H54 (cell line): ENCODE data around the gene STING1.
"Not testable (repeated sequence)": the region's sequence is repeated elsewhere in the genome, so short reads cannot be mapped to it uniquely, and the experiment has no call there.

Experiments used
- DNase-seq: peaks from one replicate; pipeline ENCODE4 v3.0.0; 2011; ENCODE audit warnings: low spot score, mixed read lengths; ENCODE audit not compliant: insufficient read length
- FAIRE-seq: peaks from 3 replicates; lab custom pipeline; 2011; peaks lifted over from hg19 to GRCh38; lab: Jason Lieb, UNC
- POLR2A ChIP-seq: IDR thresholded peaks from 2 replicates; pipeline ENCODE4 v1.6.1; 2011; ENCODE audit warnings: low read depth, mild to moderate bottlenecking, low read length

Gene STING1

GRCh38 chr5:139514486-139514856 lies 31.9 kb upstream of the STING1 start:
- TF ChIP-seq POLR2A = no peak
- DNase-seq (no peak), FAIRE-seq (no peak)

- TF ChIP-seq POLR2A = no peak
- no peak for DNase-seq
- no peak for FAIRE-seq
Observed at GRCh38 chr5:139513852-139514485, 31.4 kb upstream of the STING1 start.

GRCh38 chr5:139513434-139513833 lies 30.9 kb upstream of the STING1 start:
- FAIRE-seq = not testable (repeated sequence)
- peak; percentile 51 for DNase-seq

- TF ChIP-seq POLR2A = no peak
- no peak for DNase-seq
- FAIRE-seq = no peak
Observed at GRCh38 chr5:139512786-139513390, 30.3 kb upstream of the STING1 start.

GRCh38 chr5:139504722-139505121 lies 22.2 kb upstream of the STING1 start:
- FAIRE-seq, DNase-seq: not testable (repeated sequence)

GRCh38 chr5:139503879-139504278 lies 21.3 kb upstream of the STING1 start:
- not testable (repeated sequence) for DNase-seq, FAIRE-seq

- DNase-seq, FAIRE-seq: not testable (repeated sequence)
Observed at GRCh38 chr5:139503036-139503817, 20.7 kb upstream of the STING1 start.

- DNase-seq (no peak), FAIRE-seq (no peak)
- TF ChIP-seq POLR2A = no peak
Observed at GRCh38 chr5:139501381-139501780, 18.8 kb upstream of the STING1 start.

- DNase-seq (no peak), FAIRE-seq (peak; percentile 23)
- TF ChIP-seq POLR2A = no peak
Observed at GRCh38 chr5:139495638-139496435, 13.3 kb upstream of the STING1 start.

GRCh38 chr5:139494832-139495231 lies 12.3 kb upstream of the STING1 start:
- TF ChIP-seq POLR2A = no peak; the same call in 1 of the 2 replicates
- DNase-seq (no peak), FAIRE-seq (no peak)

- no peak for TF ChIP-seq POLR2A
- DNase-seq (no peak), FAIRE-seq (no peak)
Observed at GRCh38 chr5:139494256-139494655, 11.7 kb upstream of the STING1 start.

GRCh38 chr5:139492700-139493192 lies 10.2 kb upstream of the STING1 start:
- DNase-seq (no peak), FAIRE-seq (peak; percentile 11)
- TF ChIP-seq POLR2A = no peak

- DNase-seq (no peak), FAIRE-seq (no peak)
- TF ChIP-seq POLR2A = no peak
Observed at GRCh38 chr5:139488260-139488659, 5.7 kb upstream of the STING1 start.

- no peak for FAIRE-seq
- no peak for TF ChIP-seq POLR2A
- no peak for DNase-seq
Observed at GRCh38 chr5:139486201-139486600, 3.6 kb upstream of the STING1 start.

GRCh38 chr5:139482890-139483208 lies 291 bp upstream of the STING1 start:
- not testable (repeated sequence) for FAIRE-seq, DNase-seq
